Neural cell (in vitro differentiated cells): ENCODE results near the gene ACSS1. TPM values are rescaled to one million over a fixed set of nuclear protein-coding genes. Genes with fewer than 3 reads are reported as not detected.

Source experiments
- H2AFZ ChIP-seq: fragments of 200-600, 300-800 bp; sonication (generic), shearing (Covaris generic); 2 replicates; pipeline ENCODE4 v1.6.0; 2014; ENCODE audit warnings: low read depth, mild to moderate bottlenecking, antibody characterized with exemption, low read length, moderate library complexity
- H3F3A ChIP-seq: fragments of 200-600 bp; shearing (Covaris generic); 2 replicates; pipeline ENCODE4 v1.6.1; 2016; ENCODE audit warnings: mild to moderate bottlenecking, moderate library complexity, mixed read lengths, antibody characterized with exemption, low read length; ENCODE audit not compliant: insufficient read depth, poor library complexity, severe bottlenecking
- H3K27ac ChIP-seq: fragments of 200-600, 300-800 bp; sonication (generic), shearing (Covaris generic); 2 replicates; pipeline ENCODE4 v1.5.1; 2014; ENCODE audit warnings: mild to moderate bottlenecking, low read length, moderate library complexity
- H3K27me3 ChIP-seq: fragments of 300-800, 200-600 bp; sonication (generic), shearing (Covaris generic); 2 replicates; pipeline ENCODE4 v1.6.0; 2014; ENCODE audit warnings: mild to moderate bottlenecking, low read depth, low read length, moderate library complexity; ENCODE audit not compliant: insufficient read depth
- H3K36me3 ChIP-seq: fragments of 300-800, 200-600 bp; sonication (generic), shearing (Covaris generic); 2 replicates; pipeline ENCODE4 v1.5.1; 2014; ENCODE audit warnings: mild to moderate bottlenecking, antibody characterized with exemption, low read length, moderate library complexity; ENCODE audit not compliant: insufficient read depth
- H3K4me2 ChIP-seq: fragments of 300-800, 200-600 bp; sonication (generic), shearing (Covaris generic); 2 replicates; pipeline ENCODE4 v1.6.0; 2014; ENCODE audit warnings: mild to moderate bottlenecking, low read length
- H3K4me3 ChIP-seq: fragments of 300-800, 200-600 bp; sonication (generic), shearing (Covaris generic); 2 replicates; pipeline ENCODE4 v1.5.1; 2014; ENCODE audit warnings: mild to moderate bottlenecking, low read length, moderate library complexity
- H3K79me2 ChIP-seq: fragments of 200-600 bp; shearing (Covaris generic); replicated peaks from 2 replicates; pipeline ENCODE4 v1.6.0; 2014; ENCODE audit warnings: mild to moderate bottlenecking, low read length, moderate library complexity; ENCODE audit not compliant: insufficient read depth
- H3K9ac ChIP-seq: fragments of 300-800, 200-600 bp; sonication (generic), shearing (Covaris generic); 2 replicates; pipeline ENCODE4 v1.6.1; 2016; ENCODE audit warnings: mild to moderate bottlenecking, low read length, mixed read lengths
- H3K9me2 ChIP-seq: fragments of 200-600 bp; shearing (Covaris generic); 2 replicates; pipeline ENCODE4 v1.6.1; 2016; ENCODE audit warnings: mild to moderate bottlenecking, low read length, mixed read lengths; ENCODE audit not compliant: insufficient read depth
- H3K9me3 ChIP-seq: fragments of 200-600, 300-800 bp; sonication (generic), shearing (Covaris generic); 2 replicates; pipeline ENCODE4 v1.6.1; 2016; ENCODE audit warnings: mild to moderate bottlenecking, mixed run types, low read length, moderate library complexity, mixed read lengths
- H4K20me1 ChIP-seq: fragments of 200-600 bp; shearing (Covaris generic); 2 replicates; pipeline ENCODE4 v1.6.1; 2016; ENCODE audit warnings: mild to moderate bottlenecking, mixed run types; ENCODE audit not compliant: insufficient read depth
- CTCF ChIP-seq: fragments of 450-650 bp; IDR thresholded peaks from 2 replicates; pipeline ENCODE4 v1.5.1; 2014; ENCODE audit warnings: antibody characterized with exemption, mild to moderate bottlenecking, moderate library complexity; ENCODE audit not compliant: poor library complexity, severe bottlenecking
- EP300 ChIP-seq: fragments of 450-650 bp; conservative IDR thresholded peaks from 2 replicates; pipeline ENCODE4 v1.6.1; 2014; ENCODE audit warnings: antibody characterized with exemption, mild to moderate bottlenecking, moderate library complexity; ENCODE audit not compliant: poor library complexity, severe bottlenecking
- EZH2 ChIP-seq: fragments of 200-600, 300-800 bp; shearing (Covaris generic), sonication (generic); IDR thresholded peaks from 2 replicates; pipeline ENCODE4 v1.6.1; 2014; ENCODE audit warnings: antibody characterized with exemption, low read length, borderline replicate concordance, mild to moderate bottlenecking; ENCODE audit not compliant: insufficient read depth, poor library complexity, severe bottlenecking
- MXI1 ChIP-seq: fragments of 450-650 bp; conservative IDR thresholded peaks from 2 replicates; pipeline ENCODE4 v1.6.1; 2014; ENCODE audit warnings: antibody characterized with exemption, mild to moderate bottlenecking; ENCODE audit not compliant: poor library complexity, severe bottlenecking
- POLR2AphosphoS5 ChIP-seq: IDR thresholded peaks from 2 replicates; pipeline ENCODE4 v1.6.1; 2012
- RAD21 ChIP-seq: fragments of 450-650 bp; conservative IDR thresholded peaks from 2 replicates; pipeline ENCODE4 v1.6.1; 2014; ENCODE audit warnings: antibody characterized with exemption, mild to moderate bottlenecking, moderate library complexity
- REST ChIP-seq: IDR thresholded peaks from 2 replicates; pipeline ENCODE4 v1.6.1; 2012; ENCODE audit warnings: borderline replicate concordance
- SMC3 ChIP-seq: fragments of 450-650 bp; conservative IDR thresholded peaks from 2 replicates; pipeline ENCODE4 v1.6.1; 2014; ENCODE audit warnings: antibody characterized with exemption, mild to moderate bottlenecking, moderate library complexity; ENCODE audit not compliant: poor library complexity
- TAF1 ChIP-seq: IDR thresholded peaks from 2 replicates; pipeline ENCODE4 v1.6.1; 2012; ENCODE audit warnings: low read depth
- polyA plus RNA-seq: library from polyadenylated mRNA; depleted of rRNA; stranded (reverse); fragments of >200 nt; gene quantifications from 2 replicates; pipeline ENCODE4 v1.2.3, GENCODE V29; 2014

ACSS1 gene
- polyA plus RNA-seq, 1 donor from 2014 or later: not detected

GRCh38 chr20:25071734-25072133 is 13.8 kb upstream of the ACSS1 start:
- no peak for TF ChIP-seq CTCF
- TF ChIP-seq EZH2: no peak
- TF ChIP-seq EP300: no peak
- TF ChIP-seq TAF1: no peak
- no peak for TF ChIP-seq REST
- TF ChIP-seq POLR2AphosphoS5: no peak
- no peak for TF ChIP-seq MXI1
- no peak for TF ChIP-seq SMC3
- no peak for TF ChIP-seq RAD21
- Histone ChIP-seq H4K20me1 (no peaks in the 10 kb centered on the region), H3K27ac (no peak overlapping the region), H3K36me3 (no peaks in the 10 kb centered on the region), H3K4me2 (no peak overlapping the region), H3K9me2 (no peaks in the 10 kb centered on the region), H3F3A (no peaks in the 10 kb centered on the region), H3K79me2 (no peaks in the 10 kb centered on the region), H3K27me3 (peaks cover 65% of the 10 kb centered on the region), H3K9ac (no peak overlapping the region), H2AFZ (no peak overlapping the region), H3K9me3 (no peaks in the 10 kb centered on the region), H3K4me3 (no peak overlapping the region)

GRCh38 chr20:25070821-25071473 is 13.0 kb upstream of the ACSS1 start:
- Histone ChIP-seq H3K27me3 (peaks cover 58% of the 10 kb centered on the region), H3K36me3 (no peaks in the 10 kb centered on the region), H3K9me3 (no peaks in the 10 kb centered on the region), H2AFZ (no peak overlapping the region), H3K4me3 (no peak overlapping the region), H4K20me1 (no peaks in the 10 kb centered on the region), H3K79me2 (no peaks in the 10 kb centered on the region), H3F3A (no peaks in the 10 kb centered on the region), H3K9ac (no peak overlapping the region), H3K4me2 (no peak overlapping the region), H3K9me2 (no peaks in the 10 kb centered on the region), H3K27ac (no peak overlapping the region)
- TF ChIP-seq TAF1 (no peak), CTCF (no peak), POLR2AphosphoS5 (no peak), EP300 (no peak), SMC3 (no peak)
